HG02981 (cell line): ENCODE results near the gene RBCK1.
"Not testable (repeated sequence)": the region's sequence is repeated elsewhere in the genome, so short reads cannot be mapped to it uniquely, and the experiment has no call there.

Source experiments
- ATAC-seq: cut with Tn5 transposase; IDR thresholded peaks from one replicate; pipeline ENCODE4 v1.9.1; 2021; ENCODE audit warnings: mild to moderate bottlenecking, moderate library complexity; ENCODE audit not compliant: unreplicated experiment

The RBCK1 gene

GRCh38 chr20:375265-375889, 32.7 kb upstream of the RBCK1 start:
- no peak for ATAC-seq

DNA sequence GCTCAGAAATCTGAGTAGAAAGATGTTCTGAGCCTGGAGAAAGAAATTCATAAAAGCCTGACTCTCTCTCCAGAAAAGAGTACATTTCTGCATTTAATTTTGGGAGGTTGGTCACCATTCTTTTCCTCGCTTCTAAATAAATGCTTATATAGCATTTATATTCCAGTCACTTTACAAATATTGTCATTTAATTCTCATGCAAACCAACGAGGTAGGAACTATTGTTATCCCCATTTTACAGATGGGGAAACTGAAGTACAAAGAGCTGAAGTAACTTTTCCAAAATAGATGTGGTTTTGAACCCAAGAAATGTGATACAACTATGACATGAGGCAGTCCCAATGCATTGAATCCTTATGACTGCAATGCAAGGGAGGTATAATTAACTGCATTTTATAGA, 32.0 kb upstream of the RBCK1 start:
- no peak for ATAC-seq

GRCh38 chr20:376750-377149, 31.3 kb upstream of the RBCK1 start:
- ATAC-seq: no peak

- ATAC-seq: not testable (repeated sequence)
Observed at GRCh38 chr20:377578-377977, 30.5 kb upstream of the RBCK1 start.

GRCh38 chr20:378961-379336, 29.1 kb upstream of the RBCK1 start:
- ATAC-seq: no peak

DNA sequence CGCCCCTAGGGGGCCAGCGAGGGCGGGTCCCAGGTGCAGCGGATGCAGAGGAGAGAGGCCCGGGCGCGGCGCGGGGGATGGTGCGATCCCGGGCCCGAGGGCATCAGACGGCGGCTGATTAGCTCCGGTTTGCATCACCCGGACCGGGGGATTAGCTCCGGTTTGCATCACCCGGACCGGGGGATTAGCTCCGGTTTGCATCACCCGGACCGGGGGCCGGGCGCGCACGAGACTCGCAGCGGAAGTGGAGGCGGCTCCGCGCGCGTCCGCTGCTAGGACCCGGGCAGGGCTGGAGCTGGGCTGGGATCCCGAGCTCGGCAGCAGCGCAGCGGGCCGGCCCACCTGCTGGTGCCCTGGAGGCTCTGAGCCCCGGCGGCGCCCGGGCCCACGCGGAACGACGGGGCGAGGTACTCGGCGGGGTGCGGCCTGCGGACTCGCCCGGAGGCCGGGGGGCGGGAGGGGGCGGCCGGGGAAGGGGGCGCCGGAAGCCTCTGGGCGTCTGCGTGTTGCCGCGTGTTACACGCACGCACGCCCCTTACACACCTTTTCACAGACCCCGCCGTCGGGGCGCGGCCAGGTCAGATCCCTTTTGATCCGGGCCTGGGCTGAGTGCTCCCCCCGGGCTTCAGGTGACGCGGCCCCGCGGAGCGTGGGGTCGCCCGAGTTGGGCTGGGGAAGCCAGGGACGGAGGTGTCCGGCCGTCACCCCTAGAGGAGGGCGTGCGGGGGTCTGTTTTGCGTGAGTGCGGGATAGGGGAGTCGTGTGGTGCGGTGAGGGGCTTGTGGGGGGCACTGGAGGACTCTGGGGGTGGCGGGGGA, 27.1 kb upstream of the RBCK1 start:
- ATAC-seq: peak; percentile 55

DNA sequence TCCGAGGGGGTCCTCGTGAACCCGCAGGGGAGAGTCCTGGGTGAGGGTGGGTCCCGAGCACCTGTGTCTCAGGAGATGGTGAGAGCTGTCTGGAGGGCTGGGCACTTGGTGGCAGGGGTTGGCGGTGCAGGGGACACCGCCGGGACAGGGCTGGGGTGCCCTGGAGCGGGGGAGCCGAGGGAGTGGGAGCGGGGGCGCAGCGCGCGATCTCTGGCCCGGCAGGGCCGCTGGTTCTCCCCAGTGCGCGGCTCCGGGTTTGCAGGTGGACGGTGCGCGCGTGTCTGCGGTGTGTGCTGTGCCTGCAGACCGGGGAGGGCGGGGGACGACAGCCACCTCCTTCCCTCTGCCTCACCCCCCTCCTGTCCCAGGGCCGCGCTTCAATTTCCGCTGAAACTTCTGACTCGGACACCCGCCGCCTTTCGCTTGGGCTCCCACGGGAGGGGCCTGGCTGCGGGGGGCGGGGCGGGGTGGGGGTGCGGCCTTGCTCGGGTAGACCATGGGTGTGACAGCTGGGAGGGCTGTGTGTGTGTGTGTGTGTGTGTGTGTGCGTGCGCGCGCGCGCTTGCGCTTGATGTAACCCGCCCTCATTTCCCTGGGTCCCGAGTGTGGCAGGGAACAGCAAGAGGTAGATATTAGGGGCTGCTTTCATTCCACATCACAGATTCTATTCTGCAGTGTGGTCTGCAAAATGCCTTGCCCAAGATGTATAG, 26.4 kb upstream of the RBCK1 start:
- peak; percentile 68 for ATAC-seq

- ATAC-seq: no peak
Observed at GRCh38 chr20:382291-383115, 25.6 kb upstream of the RBCK1 start.

DNA sequence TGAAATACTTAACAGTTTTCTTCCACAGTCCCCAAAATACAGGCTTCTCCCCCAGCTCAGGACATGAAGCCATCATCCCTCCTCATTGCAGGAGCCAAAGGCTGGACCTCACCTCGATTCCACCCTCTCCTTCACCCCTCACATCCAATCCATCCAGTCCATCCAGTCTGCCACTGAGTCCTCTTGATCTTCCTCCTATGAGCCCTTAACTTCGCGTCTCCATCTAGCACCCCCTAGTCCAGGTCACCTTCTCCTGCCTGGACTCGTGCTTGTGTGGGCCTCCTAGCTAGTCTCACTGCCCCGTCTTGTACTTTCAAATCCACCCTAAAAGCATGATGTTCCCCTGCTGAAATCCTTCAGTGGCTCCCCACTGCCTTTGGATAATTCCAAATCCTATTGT, 24.2 kb upstream of the RBCK1 start:
- ATAC-seq: no peak

GRCh38 chr20:384723-385122, 23.4 kb upstream of the RBCK1 start:
- ATAC-seq: no peak

DNA sequence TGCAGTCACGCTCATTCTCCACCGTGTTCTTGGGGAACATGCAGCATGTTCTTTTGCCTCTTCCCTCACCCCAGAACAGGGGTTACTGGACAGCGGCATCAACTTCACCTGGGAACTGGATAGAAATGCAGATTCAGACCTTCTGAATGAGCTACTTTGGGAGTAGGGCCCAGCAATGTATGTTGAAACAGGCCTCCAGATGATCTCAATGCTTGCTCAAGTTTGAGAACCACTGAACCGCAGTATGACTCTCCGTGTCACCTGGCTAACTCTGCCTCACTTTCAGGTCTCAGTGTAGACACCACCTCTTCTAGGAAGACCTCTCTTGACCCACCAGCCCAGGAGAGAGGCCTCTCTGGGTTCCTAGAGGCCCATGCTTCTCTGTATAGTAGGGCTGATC, 22.7 kb upstream of the RBCK1 start:
- no peak for ATAC-seq

GRCh38 chr20:386634-387033, 21.5 kb upstream of the RBCK1 start:
- ATAC-seq: not testable (repeated sequence)

GRCh38 chr20:387520-387919, 20.6 kb upstream of the RBCK1 start:
- ATAC-seq: no peak

GRCh38 chr20:388034-388994, 19.8 kb upstream of the RBCK1 start:
- no peak for ATAC-seq

GRCh38 chr20:389220-389619, 18.9 kb upstream of the RBCK1 start:
- no peak for ATAC-seq

- no peak for ATAC-seq
Observed at GRCh38 chr20:391041-391711, 16.9 kb upstream of the RBCK1 start.

- ATAC-seq: not testable (repeated sequence)
Observed at GRCh38 chr20:393296-393695, 14.8 kb upstream of the RBCK1 start.

DNA sequence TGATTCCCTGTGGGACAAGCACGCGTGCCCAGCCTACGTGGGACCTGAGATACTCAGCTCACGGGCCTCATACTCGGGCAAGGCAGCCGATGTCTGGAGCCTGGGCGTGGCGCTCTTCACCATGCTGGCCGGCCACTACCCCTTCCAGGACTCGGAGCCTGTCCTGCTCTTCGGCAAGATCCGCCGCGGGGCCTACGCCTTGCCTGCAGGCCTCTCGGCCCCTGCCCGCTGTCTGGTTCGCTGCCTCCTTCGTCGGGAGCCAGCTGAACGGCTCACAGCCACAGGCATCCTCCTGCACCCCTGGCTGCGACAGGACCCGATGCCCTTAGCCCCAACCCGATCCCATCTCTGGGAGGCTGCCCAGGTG, 11.9 kb upstream of the RBCK1 start:
- no peak for ATAC-seq

GRCh38 chr20:396619-397431, 11.3 kb upstream of the RBCK1 start:
- ATAC-seq: no peak
